Measurements from ENCODE around the gene CERS6.
A peak's percentile ranks its signal among the peaks of the same experiment; 100 is the strongest.

CERS6 gene

GRCh38 chr2:168748461-168748860 lies 292.4 kb downstream of the CERS6 start:
- no peak for DNase-seq (ENCODE audit: low spot score)
- in situ Hi-C loops (cut with MboI; ENCODE audit: low pct_unique_long_range_greater_than_20kb, low sequenced_read_pairs, unreplicated experiment): no loop called here
- no peak for TF ChIP-seq CTCF (IDR thresholded peaks at IDR 0.05; ENCODE audit: extremely low read depth, insufficient read depth, missing control alignments)

- in situ Hi-C loops (cut with MboI; ENCODE audit: low pct_unique_long_range_greater_than_20kb, low sequenced_read_pairs, unreplicated experiment): no loop called here
- no peak for TF ChIP-seq CTCF (IDR thresholded peaks at IDR 0.05; ENCODE audit: extremely low read depth, insufficient read depth, missing control alignments)
- DNase-seq (ENCODE audit: low spot score): no peak
Measured at GRCh38 chr2:168749297-168749696, 293.2 kb downstream of the CERS6 start.

- in situ Hi-C loops (cut with MboI; ENCODE audit: low pct_unique_long_range_greater_than_20kb, low sequenced_read_pairs, unreplicated experiment): no loop called here
- peak; percentile 19 for DNase-seq (ENCODE audit: low spot score)
- TF ChIP-seq CTCF (IDR thresholded peaks at IDR 0.05; ENCODE audit: extremely low read depth, insufficient read depth, missing control alignments): no peak
Measured at GRCh38 chr2:168751104-168751740, 295.1 kb downstream of the CERS6 start.

GRCh38 chr2:168752361-168752760 lies 296.3 kb downstream of the CERS6 start:
- in situ Hi-C loops (cut with MboI; ENCODE audit: low pct_unique_long_range_greater_than_20kb, low sequenced_read_pairs, unreplicated experiment): no loop called here

GRCh38 chr2:168753765-168754329 lies 297.8 kb downstream of the CERS6 start:
- in situ Hi-C loops (cut with MboI; ENCODE audit: low pct_unique_long_range_greater_than_20kb, low sequenced_read_pairs, unreplicated experiment): no loop called here
- no peak for DNase-seq (ENCODE audit: low spot score)
- no peak for TF ChIP-seq CTCF (IDR thresholded peaks at IDR 0.05; ENCODE audit: extremely low read depth, insufficient read depth, missing control alignments)

More at GRCh38 chr2:168752361-168752760, 296.3 kb downstream of the CERS6 start:
- TF ChIP-seq CTCF (IDR thresholded peaks at IDR 0.05; ENCODE audit: extremely low read depth, insufficient read depth, missing control alignments): no peak
- DNase-seq (ENCODE audit: low spot score): no peak

- no peak for TF ChIP-seq CTCF (IDR thresholded peaks at IDR 0.05; ENCODE audit: extremely low read depth, insufficient read depth, missing control alignments)
- DNase-seq (ENCODE audit: low spot score): no peak
- in situ Hi-C loops (cut with MboI; ENCODE audit: low pct_unique_long_range_greater_than_20kb, low sequenced_read_pairs, unreplicated experiment): no loop called here
Measured at GRCh38 chr2:168757223-168757622, 301.2 kb downstream of the CERS6 start.
